HG03103 (cell line): ENCODE measurements around the gene PARD3B.

Experiments used
- ATAC-seq: cut with Tn5 transposase; IDR thresholded peaks from one replicate; pipeline ENCODE4 v1.9.1; 2021; ENCODE audit warnings: low read depth; ENCODE audit not compliant: unreplicated experiment

PARD3B gene, protein sequence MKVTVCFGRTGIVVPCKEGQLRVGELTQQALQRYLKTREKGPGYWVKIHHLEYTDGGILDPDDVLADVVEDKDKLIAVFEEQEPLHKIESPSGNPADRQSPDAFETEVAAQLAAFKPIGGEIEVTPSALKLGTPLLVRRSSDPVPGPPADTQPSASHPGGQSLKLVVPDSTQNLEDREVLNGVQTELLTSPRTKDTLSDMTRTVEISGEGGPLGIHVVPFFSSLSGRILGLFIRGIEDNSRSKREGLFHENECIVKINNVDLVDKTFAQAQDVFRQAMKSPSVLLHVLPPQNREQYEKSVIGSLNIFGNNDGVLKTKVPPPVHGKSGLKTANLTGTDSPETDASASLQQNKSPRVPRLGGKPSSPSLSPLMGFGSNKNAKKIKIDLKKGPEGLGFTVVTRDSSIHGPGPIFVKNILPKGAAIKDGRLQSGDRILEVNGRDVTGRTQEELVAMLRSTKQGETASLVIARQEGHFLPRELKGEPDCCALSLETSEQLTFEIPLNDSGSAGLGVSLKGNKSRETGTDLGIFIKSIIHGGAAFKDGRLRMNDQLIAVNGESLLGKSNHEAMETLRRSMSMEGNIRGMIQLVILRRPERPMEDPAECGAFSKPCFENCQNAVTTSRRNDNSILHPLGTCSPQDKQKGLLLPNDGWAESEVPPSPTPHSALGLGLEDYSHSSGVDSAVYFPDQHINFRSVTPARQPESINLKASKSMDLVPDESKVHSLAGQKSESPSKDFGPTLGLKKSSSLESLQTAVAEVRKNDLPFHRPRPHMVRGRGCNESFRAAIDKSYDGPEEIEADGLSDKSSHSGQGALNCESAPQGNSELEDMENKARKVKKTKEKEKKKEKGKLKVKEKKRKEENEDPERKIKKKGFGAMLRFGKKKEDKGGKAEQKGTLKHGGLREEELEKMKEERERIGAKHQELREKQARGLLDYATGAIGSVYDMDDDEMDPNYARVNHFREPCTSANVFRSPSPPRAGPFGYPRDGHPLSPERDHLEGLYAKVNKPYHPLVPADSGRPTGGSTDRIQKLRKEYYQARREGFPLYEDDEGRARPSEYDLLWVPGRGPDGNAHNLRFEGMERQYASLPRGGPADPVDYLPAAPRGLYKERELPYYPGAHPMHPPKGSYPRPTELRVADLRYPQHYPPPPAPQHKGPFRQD (N-terminal part only)

DNA sequence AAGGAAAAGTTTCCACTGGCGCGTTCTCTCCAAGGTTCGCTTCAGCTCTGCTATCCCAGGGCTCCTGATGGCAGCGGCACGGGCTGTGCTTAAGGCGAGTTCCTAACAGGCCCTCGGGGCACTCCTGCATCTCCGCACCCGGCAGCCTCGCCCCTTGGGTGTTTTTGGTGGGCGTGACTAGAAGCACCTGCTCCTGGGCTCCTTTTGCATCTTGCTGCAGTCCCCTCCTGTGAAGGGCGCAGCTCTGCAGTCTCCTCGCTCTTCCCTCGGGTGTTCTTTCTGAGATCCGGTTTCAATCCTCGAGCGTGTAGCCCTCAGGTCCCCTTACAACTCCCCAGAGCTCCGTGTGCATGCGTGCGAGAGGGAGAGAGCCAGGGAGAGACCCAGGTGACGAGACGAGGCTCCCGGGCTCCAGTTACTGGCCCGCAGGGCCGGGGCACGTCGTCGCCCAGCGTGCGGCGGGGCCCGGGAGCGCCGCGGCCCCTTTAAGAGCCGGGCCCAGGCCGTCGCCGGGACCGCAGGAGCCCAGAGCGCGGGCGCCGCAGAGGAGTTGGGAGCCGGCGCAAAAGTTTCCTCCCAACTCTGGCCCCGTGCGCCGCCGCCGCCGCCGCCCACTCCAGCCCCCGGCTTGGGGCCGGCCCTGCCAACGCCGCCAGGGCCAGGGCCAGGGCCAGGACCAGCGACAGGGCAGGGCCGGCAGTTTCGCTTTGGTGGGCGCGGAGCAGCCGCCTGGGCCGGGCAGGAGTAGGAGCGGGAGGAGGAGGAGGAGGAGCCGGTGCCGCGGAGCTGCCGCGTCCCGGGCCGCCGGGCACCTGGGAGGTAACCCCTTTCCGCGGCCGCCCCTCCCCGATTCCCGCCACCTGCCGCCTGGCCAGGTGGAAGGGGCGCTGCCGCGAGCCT is at the start of gene PARD3B:
Gene PARD3B, plus strand, starts transcription at position 515 of the 900 bp plus-strand sequence. CDS start 525 bp downstream, outside the sequence.
- peak; percentile 64 for ATAC-seq

DNA sequence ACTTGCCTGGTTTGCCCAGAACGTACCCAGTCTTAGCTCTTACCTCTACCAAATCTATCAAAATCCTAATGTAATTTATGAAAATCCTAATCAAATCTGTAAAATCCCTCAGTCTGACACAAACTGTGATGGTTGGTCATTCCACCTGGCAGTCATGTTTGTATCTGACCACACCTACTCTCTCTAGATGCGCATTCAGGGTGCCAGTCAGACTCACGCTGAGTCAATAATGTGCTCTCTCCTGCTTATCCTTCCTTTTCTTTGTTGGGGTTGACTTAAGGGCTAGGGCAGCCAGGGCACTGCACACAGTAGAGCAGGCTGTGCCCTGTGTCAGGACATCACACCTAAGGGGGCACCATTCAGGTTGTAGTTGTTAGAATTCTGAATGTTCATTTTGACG is 48.5 kb upstream of the PARD3B start:
- ATAC-seq, result no peak

DNA sequence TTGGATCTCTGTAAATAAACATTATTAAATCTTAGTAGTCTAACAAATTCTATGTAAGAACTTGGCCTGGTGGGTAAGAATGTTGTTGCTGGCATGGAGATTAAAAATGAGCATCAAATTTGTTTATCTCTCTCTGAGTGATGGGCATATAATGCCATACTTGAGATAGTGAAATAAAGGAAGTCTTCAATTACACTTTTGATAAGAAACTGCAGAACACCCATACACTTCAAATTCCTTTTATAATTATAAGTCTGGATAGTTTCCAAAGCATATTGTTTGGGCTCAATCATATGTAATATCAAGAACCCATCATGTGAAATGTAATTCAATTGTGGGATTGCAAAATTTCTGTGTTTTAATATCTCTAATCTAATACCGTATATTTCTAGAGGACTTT is 47.4 kb upstream of the PARD3B start:
- ATAC-seq, result no peak

DNA sequence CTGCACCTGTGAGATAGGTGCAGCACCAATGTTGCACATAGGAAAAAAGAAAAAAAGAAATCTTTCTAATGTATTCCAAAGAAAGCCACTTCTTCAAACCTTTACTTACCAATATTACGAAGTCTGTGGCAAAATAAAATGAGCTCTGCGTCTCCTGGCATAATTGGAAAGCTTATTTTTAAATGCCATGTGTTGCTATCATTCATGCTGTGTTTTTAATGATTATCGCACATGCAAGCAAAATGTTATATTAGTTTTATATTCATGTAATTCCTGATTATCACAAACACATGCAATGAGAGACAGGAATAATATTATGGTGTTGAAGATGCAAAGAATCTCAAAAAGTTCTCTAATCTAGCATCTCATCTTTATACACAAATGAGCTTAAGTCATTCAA is 47.0 kb upstream of the PARD3B start:
- no peak for ATAC-seq

DNA sequence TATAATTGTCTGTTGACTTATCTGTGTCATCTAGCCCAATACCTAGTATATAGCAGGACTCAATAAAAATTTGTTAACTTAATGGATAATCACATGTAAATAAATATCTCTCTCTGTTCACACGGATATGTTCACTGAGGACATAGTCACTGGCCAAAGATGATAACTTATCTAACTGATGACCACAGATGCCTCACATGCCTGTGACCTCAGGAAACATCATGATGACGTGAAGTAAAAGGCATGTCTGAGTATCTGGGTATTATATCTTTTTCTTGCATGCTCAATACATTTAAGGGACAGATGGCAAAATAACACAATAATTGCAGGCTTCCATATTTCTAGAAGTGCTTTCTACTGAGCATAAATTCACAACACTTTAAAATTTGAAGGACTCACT is 41.4 kb upstream of the PARD3B start:
- ATAC-seq, result no peak

DNA sequence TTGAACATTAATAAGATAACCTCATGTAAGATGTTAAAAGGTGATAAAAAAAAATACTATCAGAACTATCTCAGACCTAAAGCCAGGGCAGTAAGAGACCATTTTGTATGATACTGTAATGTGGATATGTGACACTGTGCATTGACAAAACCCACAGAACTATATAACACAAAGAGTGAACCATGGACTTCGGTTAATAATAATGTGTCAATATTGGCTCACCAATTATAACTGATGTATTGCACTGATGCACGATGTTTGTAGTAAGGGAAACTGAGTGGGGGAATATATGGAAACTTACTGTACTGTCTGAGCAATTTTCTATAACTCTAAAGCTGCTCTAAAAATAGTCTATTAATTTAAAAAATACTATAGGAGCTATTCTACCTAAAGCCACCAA is 40.7 kb upstream of the PARD3B start:
- ATAC-seq, result no peak

DNA sequence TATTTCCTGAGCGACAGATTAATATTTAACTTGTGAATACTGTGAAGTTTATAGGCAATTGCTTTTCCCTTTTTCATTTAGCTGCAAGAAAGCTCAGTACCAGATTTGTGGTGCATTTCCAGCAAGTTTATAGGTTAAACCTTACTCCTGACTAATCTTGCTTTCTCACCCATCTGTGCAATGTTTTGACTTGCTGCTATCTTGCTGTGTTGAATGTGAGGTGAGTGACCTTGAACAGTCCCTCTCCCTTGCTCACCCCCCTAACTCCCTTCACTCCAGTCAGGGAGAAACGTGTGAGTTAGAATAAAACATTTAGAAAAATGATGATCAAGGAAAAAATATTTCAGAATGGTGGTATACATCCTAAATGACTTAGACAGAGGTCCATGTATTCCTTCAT is 39.8 kb upstream of the PARD3B start:
- ATAC-seq, result no peak

DNA sequence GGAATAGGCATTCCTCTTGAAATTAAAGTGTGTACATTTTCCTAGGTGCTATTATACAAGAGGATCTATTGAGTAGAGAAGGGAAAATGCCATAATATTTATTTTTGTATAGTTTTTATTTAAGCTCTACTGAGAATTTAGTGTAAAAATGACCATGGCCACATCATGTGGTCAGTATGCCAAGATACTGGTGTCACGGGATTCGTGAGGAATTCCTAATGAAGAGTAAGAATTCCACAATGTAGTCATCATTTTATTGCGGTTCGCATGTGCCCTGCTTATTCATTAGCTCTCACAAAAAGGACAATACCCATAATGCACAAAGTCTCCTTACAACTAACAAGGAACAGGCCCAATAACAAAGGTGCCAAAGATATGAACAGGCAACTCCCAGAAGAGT is 39.3 kb upstream of the PARD3B start:
- ATAC-seq, result no peak

DNA sequence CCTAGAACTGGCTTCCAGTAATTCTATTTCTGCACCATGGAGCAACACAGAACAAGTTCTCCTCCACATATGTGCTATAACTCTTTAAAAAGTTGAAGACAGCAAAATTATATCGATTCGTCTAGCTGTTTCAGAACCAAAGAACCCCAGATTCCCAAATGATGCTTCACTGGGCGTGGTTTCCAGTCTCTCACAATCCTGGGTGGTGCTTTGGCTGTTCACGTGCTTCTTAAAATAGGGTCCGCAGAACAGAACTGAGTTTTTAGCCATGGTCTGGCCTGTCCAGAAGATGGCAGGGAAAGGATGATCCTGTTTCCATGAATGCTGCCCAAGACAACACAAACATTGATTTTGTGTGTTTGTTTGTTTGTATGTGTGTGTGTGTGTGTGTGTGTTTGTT is 37.6 kb upstream of the PARD3B start:
- ATAC-seq, result no peak

DNA sequence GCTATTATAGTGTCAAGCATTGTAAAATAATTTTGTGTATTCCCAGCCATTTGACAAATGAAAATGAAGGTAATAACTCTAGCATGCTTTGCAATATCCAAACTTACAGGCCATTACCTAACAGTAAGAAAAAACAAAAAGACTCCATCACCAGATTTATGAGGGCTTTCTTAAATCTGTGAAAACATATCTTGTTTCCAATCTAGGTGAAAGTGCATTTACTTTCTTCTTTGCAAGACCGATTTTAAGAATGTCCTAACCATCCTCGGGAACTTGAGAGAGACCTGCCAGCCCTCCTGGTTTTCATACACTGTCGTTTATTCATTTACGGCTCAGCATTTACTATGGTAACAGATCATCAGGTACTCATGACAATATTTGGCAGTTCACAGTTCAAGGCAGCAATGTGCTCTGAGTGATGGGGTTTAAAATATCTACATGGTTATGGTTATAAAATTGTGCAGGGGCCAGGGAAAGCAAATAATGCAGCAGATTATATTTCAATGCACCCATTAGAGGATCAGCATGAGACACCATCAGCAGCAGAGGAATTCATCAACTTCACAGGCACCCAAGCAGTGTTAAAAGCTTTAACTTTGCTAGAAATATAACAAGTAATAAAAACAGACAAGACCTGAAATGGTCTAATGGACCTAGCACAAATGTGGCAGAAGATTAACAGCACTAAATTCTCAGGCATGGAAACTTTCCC is 34.4 kb upstream of the PARD3B start:
- ATAC-seq, result no peak

DNA sequence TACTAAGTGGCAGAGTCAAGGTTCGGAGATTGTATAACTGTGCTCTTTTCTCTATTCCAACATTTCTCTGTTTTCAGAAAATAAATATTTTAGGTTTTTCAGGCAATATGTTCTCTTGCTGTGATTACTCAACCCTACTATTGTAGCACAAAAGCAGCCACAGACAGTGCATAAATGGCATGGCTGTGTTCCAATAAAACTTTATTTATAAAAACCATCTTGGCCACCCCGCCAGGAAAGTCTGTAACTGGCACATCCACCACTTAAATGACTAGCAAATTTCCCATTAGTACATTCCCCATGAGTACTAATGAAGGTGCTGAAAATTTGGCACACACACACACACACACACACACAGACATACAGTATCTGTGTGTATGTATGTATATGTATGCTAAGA is 30.8 kb upstream of the PARD3B start:
- no peak for ATAC-seq

DNA sequence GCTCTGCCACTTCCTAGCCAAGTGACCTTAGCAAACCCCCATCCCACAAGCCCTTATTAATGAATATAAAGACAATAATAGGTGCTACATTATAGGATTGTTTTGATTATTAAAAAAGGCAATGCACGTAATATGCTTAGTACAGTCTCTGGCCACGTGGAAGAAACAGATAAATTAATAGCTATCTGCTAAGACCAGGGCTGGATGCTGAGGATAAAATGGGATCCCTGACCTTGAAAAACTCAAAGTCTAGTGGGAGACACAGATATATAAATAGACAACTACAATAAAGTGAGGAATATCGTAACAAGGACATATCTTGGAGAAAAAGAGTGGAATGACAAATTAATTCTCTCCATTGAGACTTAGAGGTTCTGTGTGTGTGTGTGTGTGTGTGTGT is 29.9 kb upstream of the PARD3B start:
- no peak for ATAC-seq

DNA sequence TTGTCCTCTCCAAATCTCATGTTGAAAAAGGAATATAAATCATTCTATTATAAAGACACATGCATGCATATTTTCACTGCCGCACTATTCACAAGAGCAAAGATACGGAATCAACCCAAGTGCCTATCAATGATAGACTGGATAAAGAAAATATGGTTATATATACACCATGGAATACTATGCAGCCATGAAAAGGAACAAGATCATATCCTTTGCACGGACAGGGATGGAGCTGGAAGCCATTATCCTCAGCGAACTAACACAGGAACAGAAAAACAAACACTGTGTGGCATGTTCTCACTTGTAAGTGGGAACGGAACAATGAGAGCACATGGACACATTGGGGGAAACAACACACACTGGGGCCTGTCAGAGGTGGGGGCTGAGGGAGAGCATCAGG is 28.1 kb upstream of the PARD3B start:
- ATAC-seq, result no peak

DNA sequence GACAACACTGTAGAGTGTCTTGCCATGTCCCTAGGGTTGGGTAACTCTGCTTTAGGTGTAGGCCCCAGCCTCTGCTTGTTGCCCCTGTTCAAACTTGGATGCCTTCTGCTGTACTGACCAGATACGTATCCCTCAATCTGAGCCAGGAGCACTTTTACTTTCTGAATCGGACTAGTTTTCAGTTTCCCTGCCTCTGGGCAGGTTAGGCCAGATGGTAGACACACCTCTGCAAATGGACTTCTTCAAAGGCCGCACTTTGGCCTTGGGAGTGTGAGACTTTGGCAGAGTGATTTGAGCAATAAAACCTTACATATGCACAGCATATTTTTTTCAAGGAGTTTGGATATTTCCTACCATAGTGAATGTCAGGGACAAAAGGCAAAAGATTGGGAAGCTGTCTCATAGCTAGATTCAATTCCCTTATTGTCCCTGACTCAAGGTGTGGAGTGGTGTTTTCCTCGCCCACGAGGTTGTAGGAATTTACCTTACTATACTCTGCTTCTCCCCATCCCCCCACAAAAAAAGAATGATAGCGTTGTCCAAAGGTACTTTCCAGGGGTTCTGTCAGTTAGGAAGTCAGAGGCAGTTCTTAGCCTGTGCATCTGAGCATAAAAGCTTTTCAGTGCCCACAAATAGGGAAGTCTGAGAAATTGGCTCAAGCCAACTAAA is 15.3 kb upstream of the PARD3B start:
- ATAC-seq, result no peak

DNA sequence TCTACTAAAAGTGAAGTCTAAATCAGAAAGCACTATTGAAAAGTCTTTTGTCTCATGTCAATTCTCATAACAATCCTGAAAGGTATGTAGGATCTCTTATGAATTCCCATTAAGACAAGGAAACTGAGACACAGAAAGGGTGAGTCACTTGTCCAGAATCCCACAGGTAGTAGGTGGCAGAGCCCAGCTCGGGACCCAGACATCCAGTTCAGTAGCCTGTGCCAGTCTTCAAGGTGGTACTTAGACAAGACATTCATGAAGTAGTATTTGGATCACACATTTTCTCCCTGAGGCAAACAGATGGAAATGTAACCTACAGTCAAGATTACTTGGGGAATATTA is 14.8 kb upstream of the PARD3B start:
- no peak for ATAC-seq

DNA sequence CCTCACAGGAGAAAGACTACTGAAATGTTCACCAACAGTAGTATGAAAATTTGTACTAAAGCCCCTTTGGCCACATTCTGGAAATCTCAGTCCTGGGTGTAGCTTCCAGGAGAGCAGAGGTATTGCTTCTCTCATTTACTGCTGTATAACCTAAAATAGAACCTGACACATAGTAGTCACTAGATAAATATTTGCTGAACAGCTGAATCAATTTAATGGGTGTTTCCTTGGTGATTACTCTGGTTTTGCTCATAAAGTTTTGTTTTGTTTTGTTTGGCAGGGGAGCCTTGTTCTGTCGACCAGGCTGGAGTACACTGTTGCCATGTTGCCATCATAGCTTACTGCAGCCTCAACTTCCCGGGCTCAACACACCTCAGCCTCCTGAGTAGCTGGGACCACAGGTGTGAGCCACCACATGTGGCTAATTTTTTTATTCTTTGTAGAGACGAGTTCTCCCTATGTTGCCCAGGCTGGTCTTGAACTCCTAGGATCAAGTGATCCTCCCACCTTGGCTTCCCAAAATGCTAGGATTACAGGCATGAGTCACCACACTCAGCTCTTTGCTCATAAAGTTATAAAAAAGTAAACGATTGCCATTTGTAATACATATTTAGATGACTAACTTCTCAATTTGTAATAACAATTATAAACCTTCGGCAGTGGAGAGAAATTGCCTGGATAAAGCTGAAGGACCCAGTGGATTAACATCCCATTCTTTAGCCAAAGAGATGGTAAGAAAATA is 11.5 kb upstream of the PARD3B start:
- ATAC-seq, result no peak

DNA sequence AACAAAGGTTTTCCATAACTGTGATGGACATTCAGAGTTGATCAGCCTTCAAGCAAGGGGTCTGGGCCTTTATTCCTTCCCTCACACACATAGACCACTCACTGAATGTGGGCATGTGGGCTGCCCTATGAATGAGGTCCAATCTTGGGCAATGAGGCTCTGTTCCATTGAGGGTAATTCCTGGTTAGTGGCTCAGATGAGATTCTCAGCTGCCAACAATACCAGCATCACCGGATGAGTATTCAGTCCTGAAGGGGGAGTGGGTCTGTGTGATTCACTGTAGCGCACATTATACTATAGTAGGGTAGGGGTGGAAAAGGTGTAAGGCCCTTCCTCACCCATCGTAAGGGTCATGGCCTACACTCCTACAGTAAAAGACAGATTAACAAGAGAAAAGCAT is 9.9 kb upstream of the PARD3B start:
- ATAC-seq, result no peak

DNA sequence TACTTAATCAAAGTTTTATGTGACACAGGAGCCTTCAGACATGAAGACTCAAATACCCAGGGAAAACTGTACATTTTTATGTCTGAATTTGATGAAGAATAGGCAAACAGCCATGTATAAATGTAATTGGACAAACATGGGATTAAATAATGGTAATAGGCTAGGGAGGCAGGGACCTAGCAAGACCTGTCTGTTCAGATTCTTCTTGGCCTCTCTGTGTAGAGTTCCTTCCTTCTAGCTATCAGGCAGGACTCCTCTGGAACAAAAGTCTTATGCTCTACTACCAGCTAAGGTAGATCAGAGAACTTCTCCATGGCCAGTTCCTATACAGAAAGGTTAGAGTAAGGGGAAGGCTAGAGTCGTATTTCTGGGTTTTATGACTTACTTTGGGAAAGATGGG is 9.5 kb upstream of the PARD3B start:
- no peak for ATAC-seq
